HepG2 (cell line): ENCODE results near the gene PSG6. TPM values are rescaled to one million over a fixed set of nuclear protein-coding genes. Genes with fewer than 3 reads are reported as not detected.
"Not testable (repeated sequence)": the region's sequence is repeated elsewhere in the genome, so short reads cannot be mapped to it uniquely, and the experiment has no call there.

Experiments
- ATAC-seq: fragments of 200-7000 bp; cut with Tn5 transposase; 3 replicates; pipeline ENCODE4 v1.9.1; 2020; ENCODE audit warnings: mild to moderate bottlenecking, moderate library complexity
- BruUV-seq: library from RNA; stranded (reverse); fragments of 400-500 nt; replicated peaks from 2 replicates; lab custom pipeline; 2021; lab: Mats Ljungman, UMichigan
- CTCF ChIA-PET: fragments of 300-600 bp; formaldehyde crosslinking; extraction: SDS; loops from one replicate; lab custom pipeline; 2021; ENCODE audit warnings: low total read pairs, inconsistent platforms, low intra/inter-chr PET ratio; lab: Yijun Ruan, JAX
- POLR2A ChIA-PET: fragments of 350-600 bp; sonication (Branson Sonifier 250); formaldehyde crosslinking; loops from one replicate; lab custom pipeline; 2020; ENCODE audit warnings: antibody characterized with exemption, inconsistent platforms; lab: Yijun Ruan, JAX
- DNase-seq: peaks from one replicate; pipeline ENCODE4 v3.0.0-alpha.2; 2015; ENCODE audit warnings: low spot score
- FAIRE-seq: peaks from 3 replicates; lab custom pipeline; 2011; peaks lifted over from hg19 to GRCh38; lab: Jason Lieb, UNC
- H2AFZ ChIP-seq: one replicate; pipeline ENCODE4 v1.6.1; 2011; ENCODE audit warnings: low read length, inconsistent platforms
- H3K27ac ChIP-seq: fragments of 300-600 bp; 3 replicates; pipeline ENCODE4 v1.8.0; 2011; ENCODE audit warnings: mixed run types, mild to moderate bottlenecking, mixed read lengths, low read length, inconsistent platforms; ENCODE audit not compliant: insufficient read depth; ENCODE audit errors: extremely low read length
- H3K27me3 ChIP-seq, 2 experiments: fragments of 200-600 bp in 1 of 2; 2 replicates in 1 of 2; 3 replicates in 1 of 2; pipeline versions ENCODE4 v1.6.0 to v1.8.0; 2011; ENCODE audit warnings: low read length in 2 of 2, mild to moderate bottlenecking in 2 of 2, moderate library complexity in 2 of 2, inconsistent platforms in 1 of 2; ENCODE audit not compliant: insufficient read depth in 2 of 2, control insufficient read depth in 1 of 2
- H3K36me3 ChIP-seq, 2 experiments: fragments of 200-600 bp in 1 of 2; replicated peaks in 1 of 2; 2 replicates in 1 of 2; 3 replicates in 1 of 2; pipeline versions ENCODE4 v1.5.1 to v1.8.0; 2011; ENCODE audit warnings: low read length in 2 of 2, inconsistent platforms in 1 of 2; ENCODE audit not compliant: insufficient read depth in 2 of 2, control insufficient read depth in 1 of 2
- H3K4me1 ChIP-seq: 2 replicates; pipeline ENCODE4 v1.5.1; 2012; ENCODE audit warnings: low read length, inconsistent platforms; ENCODE audit not compliant: insufficient read depth
- H3K4me2 ChIP-seq: 2 replicates; pipeline ENCODE4 v1.6.0; 2011; ENCODE audit warnings: low read depth, low read length, inconsistent platforms
- H3K4me3 ChIP-seq, 3 experiments: fragments of 200-600 bp in 1 of 3; sonication (generic), shearing (Covaris generic) in 1 of 3; replicated peaks in 1 of 3; 2 replicates each; pipeline ENCODE4 v1.5.1; 2011 to 2016; ENCODE audit warnings: low read length in 3 of 3, inconsistent platforms in 2 of 3, low read depth in 2 of 3, mild to moderate bottlenecking in 2 of 3, control low read depth in 1 of 3, mixed read lengths in 1 of 3; ENCODE audit not compliant: insufficient read depth in 1 of 3
- H3K79me2 ChIP-seq: one replicate; pipeline ENCODE4 v1.6.1; 2011; ENCODE audit warnings: low read length, inconsistent platforms; ENCODE audit not compliant: insufficient read depth
- H3K9ac ChIP-seq: 2 replicates; pipeline ENCODE4 v1.6.0; 2011; ENCODE audit warnings: mild to moderate bottlenecking, low read depth, low read length, inconsistent platforms; ENCODE audit not compliant: insufficient read depth
- H3K9me3 ChIP-seq: 2 replicates; pipeline ENCODE4 v1.5.1; 2012; ENCODE audit warnings: mild to moderate bottlenecking, low read length
- H4K20me1 ChIP-seq: 2 replicates; pipeline ENCODE4 v1.6.0; 2011; ENCODE audit warnings: inconsistent platforms, mild to moderate bottlenecking, low read length, moderate library complexity; ENCODE audit not compliant: insufficient read depth
- CTCF ChIP-seq: sonication (generic); formaldehyde crosslinking; IDR thresholded peaks from 2 replicates; pipeline ENCODE4 v1.5.0; 2020; ENCODE audit warnings: mild to moderate bottlenecking, missing genetic modification reagents, moderate library complexity
- ZFX ChIP-seq: sonication (generic); formaldehyde crosslinking; IDR thresholded peaks from 2 replicates; pipeline ENCODE4 v1.4.0; 2020; ENCODE audit warnings: mild to moderate bottlenecking, low read depth, missing genetic modification reagents, moderate library complexity
- ZFY ChIP-seq: sonication (generic); formaldehyde crosslinking; IDR thresholded peaks from 2 replicates; pipeline ENCODE4 v1.4.0; 2020; ENCODE audit warnings: missing genetic modification reagents
- WGBS: methylation state at CpG from one replicate; pipeline ENCODE4 v1.1.6; 2017; ENCODE audit warnings: low lambda C conversion rate; 5-methylcytosine and 5-hydroxymethylcytosine counted together
- in situ Hi-C: cut with HindIII; loops from 2 replicates; pipeline ENCODE4 v1.10.0; 2017; ENCODE audit warnings: low pct_unique_long_range_greater_than_20kb; ENCODE audit not compliant: extremely low pct_ligation_motif_present
- intact Hi-C: fragments of 100-400 bp; cut with micrococcal nuclease; formaldehyde crosslinking; loops from one replicate; pipeline ENCODE4 v1.10.0; 2022; ENCODE audit not compliant: unreplicated experiment
- polyA plus RNA-seq, 8 experiments: library from polyadenylated mRNA; depleted of rRNA in 3 of 8; stranded (reverse) in 7 of 8; unstranded in 1 of 8; fragments of >200 nt; fragmentation: Illumina TruSeq in 4 of 8; extraction: Trizol in 4 of 8; gene quantifications; 2 replicates each; pipeline versions ENCODE4 v1.2.1 to v1.2.3, GENCODE V29; 2011 to 2016; ENCODE audit warnings: low read depth in 4 of 8, missing spikeins in 1 of 8, mixed read lengths in 1 of 8; ENCODE audit not compliant: insufficient read depth in 1 of 8
- total RNA-seq, 5 experiments: library from RNA; depleted of rRNA; stranded (reverse); fragments of >200 nt; fragmentation: Illumina TruSeq; extraction: Trizol; gene quantifications; 2 replicates each; pipeline ENCODE4 v1.2.3, GENCODE V29; 2016; ENCODE audit warnings: low read depth in 1 of 5

PSG6 gene
- total and polyA plus RNA-seq, 2 of the 13 experiments (the other 11 are each of a cell fraction or from before 2014, with no cell fraction given): not detected

GRCh38 chr19:42923106-42923505, 5.4 kb upstream of the PSG6 start:
- H3K36me3 ChIP-seq, H2AFZ ChIP-seq, H3K4me3 ChIP-seq, CTCF ChIA-PET, H3K4me2 ChIP-seq, H3K27ac ChIP-seq, H3K4me1 ChIP-seq, in situ Hi-C loops, H3K9me3 ChIP-seq, FAIRE-seq, BruUV-seq, H3K9ac ChIP-seq, POLR2A ChIA-PET, H3K79me2 ChIP-seq, intact Hi-C loops, ATAC-seq, H3K27me3 ChIP-seq, H4K20me1 ChIP-seq: not testable (repeated sequence)
- 7% methylated on average over 5 of the region's 9 CpGs for WGBS
- DNase-seq: peak; percentile 15
- TF ChIP-seq ZFY (peak; percentile 20; the same call in 1 of the 2 replicates), CTCF (CRISPR knock-in tag) (peak; percentile 59), ZFX (peak; percentile 33; the same call in 1 of the 2 replicates)

- in situ Hi-C loops, POLR2A ChIA-PET, BruUV-seq, H3K79me2 ChIP-seq, H3K27me3 ChIP-seq, H3K4me1 ChIP-seq, CTCF ChIA-PET, H3K27ac ChIP-seq, H3K9me3 ChIP-seq, H4K20me1 ChIP-seq, DNase-seq, intact Hi-C loops, H3K9ac ChIP-seq, H3K36me3 ChIP-seq, FAIRE-seq, H3K4me2 ChIP-seq, ATAC-seq, H3K4me3 ChIP-seq, H2AFZ ChIP-seq: not testable (repeated sequence)
Measured at GRCh38 chr19:42920971-42921370, 3.3 kb upstream of the PSG6 start.
